Bladder microvascular endothelial cell (primary cell): ENCODE results near the gene SSR1. TPM values are rescaled to one million over a fixed set of nuclear protein-coding genes. Genes with fewer than 3 reads are reported as not detected.

Source experiments
- total RNA-seq: library from RNA; depleted of rRNA; stranded (reverse); fragments of >200 nt; gene quantifications from 2 replicates; pipeline ENCODE4 v1.2.3, GENCODE V29; 2014

Gene SSR1
- total RNA-seq = 24.4 and 102 TPM in 2 replicates

DNA sequence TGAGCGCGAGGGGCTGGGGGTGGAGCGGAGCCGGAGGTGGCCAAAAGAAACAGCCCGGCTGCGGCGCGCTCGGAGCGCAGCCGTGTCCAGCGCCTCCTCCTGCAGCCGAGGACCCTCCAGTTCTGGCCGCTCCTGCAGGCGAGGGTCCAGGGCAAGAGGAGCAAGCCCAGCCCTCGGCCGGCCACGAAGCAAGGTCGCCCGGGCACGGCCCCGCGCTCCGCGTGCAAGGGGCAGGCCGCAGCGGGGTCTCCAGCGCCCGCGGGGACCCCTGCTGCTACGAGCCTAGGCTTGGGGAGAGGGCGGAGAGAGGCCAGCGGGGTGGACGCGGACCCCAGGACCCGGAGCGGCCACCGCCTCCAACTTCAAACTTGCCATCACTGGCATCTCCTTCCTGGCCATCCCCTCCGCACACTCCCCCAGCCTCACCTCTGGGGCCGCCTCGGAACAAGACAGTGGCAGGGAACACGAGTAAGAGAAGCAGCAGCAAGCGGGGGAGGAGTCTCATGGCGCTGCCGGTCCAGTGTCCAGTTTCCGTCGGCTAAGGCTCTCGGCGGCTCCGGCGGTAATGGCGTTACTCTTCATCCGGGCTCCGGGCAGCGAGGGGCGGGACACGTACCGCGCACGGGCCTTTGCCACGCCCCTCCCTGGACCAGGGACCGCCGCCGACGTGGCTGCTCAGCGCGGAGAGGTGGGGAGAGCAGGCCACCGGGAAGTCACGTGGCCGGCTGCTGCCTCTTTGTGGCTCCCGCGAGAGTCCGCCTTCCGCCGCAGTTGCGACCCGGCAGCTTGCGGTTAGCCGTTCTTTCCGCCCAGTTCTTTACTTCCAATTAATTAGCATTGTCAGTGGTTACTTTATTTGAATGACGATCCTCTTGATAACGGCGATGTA, at the start of gene SSR1:
Gene SSR1 (minus strand): TSS at position 584 of the 889 bp plus-strand sequence. CDS start 79 bp downstream, at position 505.

Other genes starting within 250 kb of the SSR1 start
- 9.1 and 26.1 TPM in 2 replicates for gene RREB1, start 205.2 kb downstream of the SSR1 start, total RNA-seq
- gene CAGE1, start 76.5 kb upstream of the SSR1 start, total RNA-seq = under 0.01 and 0.06 TPM in 2 replicates
- gene RIOK1, start 76.6 kb upstream of the SSR1 start, total RNA-seq = 20.1 and 30.0 TPM in 2 replicates
- gene DSP, start 228.5 kb upstream of the SSR1 start, total RNA-seq = 3.9 and 59.2 TPM in 2 replicates